RCC 7860 (cell line): Measurements from ENCODE around the gene SCRT2.
"Not testable (repeated sequence)": the region's sequence is repeated elsewhere in the genome, so short reads cannot be mapped to it uniquely, and the experiment has no call there.

Source experiments
- DNase-seq: peaks from one replicate; pipeline ENCODE4 v3.0.0-alpha.2; 2015; ENCODE audit warnings: low spot score
- FAIRE-seq: peaks from 2 replicates; lab custom pipeline; 2012; peaks lifted over from hg19 to GRCh38; lab: Jason Lieb, UNC

SCRT2 gene

DNA sequence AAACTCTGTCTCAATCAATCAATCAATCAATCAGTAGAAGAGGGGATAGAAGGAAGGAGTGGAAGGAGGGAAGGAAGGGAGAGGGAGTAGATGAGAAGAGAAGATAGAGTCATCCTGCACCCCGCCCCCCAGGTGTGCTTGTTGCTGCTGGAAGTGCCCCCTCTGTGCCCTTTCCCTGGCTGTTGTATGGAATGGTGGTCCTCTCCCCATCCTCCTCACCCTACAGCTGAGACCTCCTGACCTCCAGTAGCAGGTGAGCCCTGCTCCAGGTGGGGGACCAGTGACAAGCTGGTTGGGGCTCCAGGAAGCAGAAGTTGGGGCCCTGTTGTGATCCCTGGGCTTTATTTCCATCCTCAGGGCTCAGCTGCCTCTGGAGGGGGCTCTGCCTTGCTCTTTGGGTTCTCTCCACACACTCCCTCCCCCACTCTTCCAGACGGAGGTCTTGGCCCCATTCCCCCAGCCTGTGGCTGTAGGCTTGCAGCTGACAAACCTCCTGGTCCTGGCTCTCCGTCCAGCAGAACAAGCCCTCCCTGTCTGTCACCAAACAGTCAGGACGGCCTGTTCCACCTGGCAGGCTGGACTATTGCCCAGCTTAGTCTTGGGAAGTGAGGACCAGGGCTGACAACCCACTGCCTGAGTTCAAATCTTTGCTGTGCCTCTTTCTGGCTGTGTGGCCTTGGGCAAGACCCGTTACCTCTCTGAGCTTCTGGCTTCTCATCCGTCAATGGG is 26.0 kb upstream of the SCRT2 start:
- DNase-seq (no peak), FAIRE-seq (no peak)

DNA sequence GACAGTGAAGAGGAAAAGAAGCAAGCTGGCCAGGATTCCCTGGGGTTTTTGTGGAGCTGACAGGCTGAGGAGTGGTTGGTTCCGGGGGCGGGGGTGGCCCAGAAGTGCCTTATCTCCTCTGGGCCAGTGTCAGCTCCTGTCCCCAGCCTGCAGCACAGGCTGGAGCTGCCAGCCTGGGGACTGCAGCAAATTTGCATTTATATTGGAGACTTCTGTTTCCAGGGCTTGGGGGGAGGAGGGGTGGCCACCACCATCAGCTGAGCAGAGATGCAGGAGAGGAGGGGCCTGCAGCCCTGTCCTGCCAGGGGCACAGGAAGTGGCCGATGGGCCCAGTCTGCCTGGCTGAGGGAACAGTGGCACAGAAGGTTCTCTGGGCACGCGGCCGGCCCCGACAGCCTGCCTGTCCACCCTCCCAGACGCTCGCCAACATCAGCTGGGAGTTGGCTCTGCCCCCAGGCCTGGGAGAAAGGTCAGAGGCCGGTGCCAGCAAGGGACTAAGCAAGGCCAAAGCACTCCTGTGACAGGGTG is 24.3 kb upstream of the SCRT2 start:
- FAIRE-seq (no peak), DNase-seq (no peak)

DNA sequence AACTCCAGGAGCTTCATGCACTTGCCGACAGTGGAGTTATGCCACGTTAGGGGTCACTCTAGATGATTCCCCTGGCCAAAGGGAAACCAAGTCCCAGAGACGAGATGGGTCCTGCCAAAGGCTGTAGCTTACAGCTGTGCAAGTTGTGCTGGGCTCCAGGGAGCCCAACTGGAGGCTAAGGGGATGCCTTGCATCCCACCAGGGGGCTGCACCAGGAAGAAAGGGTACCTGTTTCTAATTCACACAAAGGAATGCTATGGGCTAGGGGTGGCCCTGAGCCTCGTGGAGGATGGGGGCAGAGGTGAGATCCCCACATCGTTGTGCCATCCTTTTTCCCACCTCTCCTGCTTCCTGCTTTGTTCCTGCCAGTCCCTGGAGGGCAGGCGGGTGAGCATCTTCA is 23.7 kb upstream of the SCRT2 start:
- DNase-seq: no peak

DNA sequence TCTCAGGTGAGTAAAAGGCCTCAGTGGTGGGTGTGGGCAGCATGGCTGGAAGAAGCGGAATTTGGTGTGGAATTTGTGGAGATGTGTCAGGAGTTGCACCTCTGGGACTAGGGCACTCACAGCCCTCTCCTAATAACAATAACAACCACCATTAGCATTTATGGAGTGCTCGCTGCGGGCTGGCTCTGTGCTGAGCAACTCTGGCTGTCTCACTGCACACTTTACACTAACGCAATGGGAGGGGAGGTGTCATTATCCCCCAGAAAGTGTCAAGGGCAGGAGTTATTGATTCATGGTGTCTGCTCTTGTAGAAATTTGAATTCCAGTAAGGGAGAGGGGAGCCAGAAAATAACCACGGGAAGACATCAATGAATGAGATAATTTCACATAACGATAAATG is 22.7 kb upstream of the SCRT2 start:
- DNase-seq: no peak
- FAIRE-seq: no peak

More for the DNA sequence above, 23.7 kb upstream of the SCRT2 start:
- FAIRE-seq: no peak

DNA sequence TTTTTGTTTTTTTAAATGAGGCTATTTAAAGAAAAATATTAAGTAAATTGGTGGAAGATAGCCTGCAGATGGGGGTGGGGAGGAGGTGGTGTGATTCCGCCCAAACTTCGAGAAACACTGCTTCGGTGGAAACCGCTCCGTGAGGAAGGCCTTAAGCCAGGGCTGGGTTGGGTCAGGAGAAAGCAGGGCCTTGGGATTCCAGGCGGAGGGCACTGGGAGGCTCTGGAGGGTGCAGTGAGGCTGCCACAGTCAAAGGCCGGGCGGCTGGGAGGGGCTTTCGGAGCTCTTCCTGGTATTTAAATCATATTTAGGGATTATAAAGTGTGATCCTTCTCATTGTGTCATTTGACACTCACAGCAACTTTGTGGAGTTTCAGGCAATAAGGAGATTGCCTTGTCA is 22.2 kb upstream of the SCRT2 start:
- DNase-seq (no peak), FAIRE-seq (no peak)

DNA sequence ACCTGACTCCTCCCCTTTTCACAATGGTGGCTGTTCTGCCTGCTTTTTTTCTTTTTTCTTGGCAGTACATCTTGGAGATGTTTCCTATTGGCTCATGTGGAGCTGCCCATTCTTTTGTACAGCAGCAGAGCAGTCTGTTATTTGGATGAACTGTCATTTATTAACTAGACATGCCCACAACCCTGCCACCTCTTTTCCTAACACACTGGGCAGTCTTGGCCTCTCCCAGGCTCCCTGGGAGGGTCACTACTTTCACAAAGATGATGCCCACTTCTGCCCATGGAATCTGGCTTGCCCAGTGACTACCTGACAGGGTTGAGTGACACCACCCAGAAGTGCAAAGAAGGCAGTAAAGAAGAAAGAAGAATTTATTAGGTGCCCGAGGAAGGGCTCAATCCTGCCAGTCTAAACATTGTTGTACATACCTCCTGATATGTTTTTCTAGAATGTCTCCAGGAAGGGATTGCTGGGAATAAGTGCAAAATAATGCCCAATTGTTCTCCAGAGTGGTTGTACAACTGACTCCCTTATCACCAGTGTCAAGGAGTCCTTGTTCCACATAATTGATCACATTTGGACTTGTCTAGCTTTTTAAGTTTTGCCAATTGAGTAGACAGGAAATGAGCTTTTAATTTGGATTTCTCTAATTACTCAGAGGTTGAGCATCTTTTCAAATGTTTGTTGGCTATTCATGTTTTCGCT is 19.7 kb upstream of the SCRT2 start:
- FAIRE-seq: no peak

DNA sequence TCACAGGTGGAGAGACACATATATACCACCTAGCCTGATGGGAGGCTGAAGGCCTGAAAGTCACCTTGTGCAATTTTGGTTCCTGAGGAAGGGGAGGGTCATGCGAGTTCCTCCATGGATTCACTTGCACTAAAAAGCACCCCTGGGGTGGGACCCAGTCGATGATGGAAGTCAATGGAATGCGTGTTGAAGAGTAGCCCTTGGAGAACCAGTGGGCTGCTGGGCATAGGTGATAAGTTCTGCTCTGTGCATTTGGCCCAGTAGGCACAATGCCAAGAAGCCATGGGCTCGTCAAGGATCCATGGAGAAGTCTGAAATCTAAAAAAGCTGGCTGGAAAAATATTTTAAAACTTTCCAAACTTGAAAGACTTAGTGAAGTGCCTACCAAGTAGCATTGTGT is 18.9 kb upstream of the SCRT2 start:
- no peak for DNase-seq
- FAIRE-seq: no peak

More for the DNA sequence above, 19.7 kb upstream of the SCRT2 start:
- DNase-seq: no peak

DNA sequence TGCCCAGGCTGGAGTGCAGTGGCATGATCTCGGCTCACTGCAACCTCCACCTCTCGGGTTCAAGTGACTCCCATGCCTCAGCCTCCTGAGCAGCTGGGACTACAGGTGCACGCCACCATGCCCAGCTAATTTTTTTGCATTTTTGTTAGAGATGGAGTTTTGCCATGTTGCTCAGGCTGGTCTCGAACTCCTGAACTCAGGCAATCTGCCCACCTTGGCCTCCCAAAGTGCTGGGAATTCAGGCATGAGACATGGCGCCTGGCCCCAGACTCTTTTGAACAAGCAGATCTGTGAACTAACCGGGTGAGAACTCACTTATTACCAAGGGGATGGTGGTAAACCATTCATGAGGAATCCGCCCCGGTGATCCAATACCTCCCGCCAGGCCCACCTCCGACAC is 18.2 kb upstream of the SCRT2 start:
- not testable (repeated sequence) for FAIRE-seq, DNase-seq

DNA sequence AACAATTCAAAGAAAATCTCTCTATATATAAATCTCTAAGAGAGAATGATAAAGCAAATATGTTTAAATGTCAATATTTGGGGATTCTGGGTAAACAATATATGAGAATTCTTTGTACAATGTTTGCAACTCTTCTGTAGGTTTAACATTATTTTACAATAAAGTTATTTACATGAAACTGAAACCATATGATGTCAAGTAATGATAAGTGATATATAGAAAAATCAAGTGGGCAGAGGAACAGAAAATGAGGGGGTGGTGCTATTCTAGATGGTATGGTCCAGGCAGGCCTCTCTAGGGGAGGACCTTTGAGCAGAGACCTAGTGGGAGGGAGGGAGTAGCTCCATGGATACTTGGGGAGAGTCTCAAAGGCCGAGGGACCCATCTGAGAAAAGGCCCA is 16.4 kb upstream of the SCRT2 start:
- FAIRE-seq: no peak
- no peak for DNase-seq

DNA sequence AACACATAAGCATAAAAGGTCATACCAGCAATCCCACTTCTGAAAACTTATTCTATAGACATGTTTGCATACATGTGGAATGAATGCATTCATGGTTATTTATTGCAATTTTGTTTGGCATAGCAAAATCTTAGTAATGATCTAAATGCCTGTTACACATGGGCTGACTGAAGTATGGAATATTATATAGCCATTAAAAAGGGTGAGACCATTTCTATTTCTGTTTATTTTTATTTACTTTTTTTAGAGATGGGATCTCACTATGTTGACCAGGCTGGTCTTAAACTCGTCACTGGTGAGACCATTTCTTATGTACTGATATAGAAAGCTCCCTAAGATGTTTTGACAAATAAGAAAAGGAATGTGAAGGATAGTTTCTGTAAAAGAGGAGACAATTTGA is 14.3 kb upstream of the SCRT2 start:
- no peak for DNase-seq
- FAIRE-seq: no peak

DNA sequence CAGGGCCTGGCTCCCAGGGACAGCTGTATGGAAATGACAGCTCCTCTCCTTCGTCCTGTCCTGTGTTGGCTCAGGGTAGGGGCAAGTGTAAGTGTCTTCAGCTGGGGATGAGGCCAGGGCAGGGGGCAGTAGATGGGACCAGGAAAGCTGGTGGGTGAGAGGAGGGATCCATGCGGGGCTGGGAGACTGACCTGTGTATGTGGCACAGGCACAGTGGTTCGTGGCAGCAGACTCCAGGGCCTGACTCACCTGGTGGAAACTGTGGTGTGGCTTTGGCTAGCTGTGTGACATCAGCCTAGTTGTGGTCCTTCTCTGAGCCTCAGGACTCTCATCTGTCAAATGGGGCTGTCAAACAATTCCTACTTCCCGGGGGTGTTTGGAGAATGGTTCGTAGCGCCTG is 13.7 kb upstream of the SCRT2 start:
- FAIRE-seq (no peak), DNase-seq (no peak)

DNA sequence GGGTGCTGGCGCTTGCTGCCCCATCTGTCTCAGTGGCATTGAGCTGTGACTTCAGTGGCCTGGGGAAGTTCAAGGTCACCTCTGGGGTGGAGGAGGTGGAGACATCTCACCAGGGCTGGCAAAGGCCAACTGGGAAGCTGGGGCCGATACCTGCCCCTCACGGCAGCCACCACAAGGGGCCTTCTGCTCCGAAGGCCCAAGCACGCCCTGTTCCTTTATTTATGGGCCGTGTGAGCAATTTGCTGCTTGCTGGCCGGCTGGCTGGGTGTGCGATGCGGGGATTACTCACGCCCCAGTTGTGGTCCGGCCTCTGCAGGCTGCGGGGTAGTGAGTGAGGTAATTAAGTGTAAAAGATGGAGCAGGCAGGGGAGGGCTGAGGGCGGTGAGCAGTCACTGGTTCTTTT is 13.2 kb upstream of the SCRT2 start:
- FAIRE-seq (no peak), DNase-seq (peak; percentile 8)

DNA sequence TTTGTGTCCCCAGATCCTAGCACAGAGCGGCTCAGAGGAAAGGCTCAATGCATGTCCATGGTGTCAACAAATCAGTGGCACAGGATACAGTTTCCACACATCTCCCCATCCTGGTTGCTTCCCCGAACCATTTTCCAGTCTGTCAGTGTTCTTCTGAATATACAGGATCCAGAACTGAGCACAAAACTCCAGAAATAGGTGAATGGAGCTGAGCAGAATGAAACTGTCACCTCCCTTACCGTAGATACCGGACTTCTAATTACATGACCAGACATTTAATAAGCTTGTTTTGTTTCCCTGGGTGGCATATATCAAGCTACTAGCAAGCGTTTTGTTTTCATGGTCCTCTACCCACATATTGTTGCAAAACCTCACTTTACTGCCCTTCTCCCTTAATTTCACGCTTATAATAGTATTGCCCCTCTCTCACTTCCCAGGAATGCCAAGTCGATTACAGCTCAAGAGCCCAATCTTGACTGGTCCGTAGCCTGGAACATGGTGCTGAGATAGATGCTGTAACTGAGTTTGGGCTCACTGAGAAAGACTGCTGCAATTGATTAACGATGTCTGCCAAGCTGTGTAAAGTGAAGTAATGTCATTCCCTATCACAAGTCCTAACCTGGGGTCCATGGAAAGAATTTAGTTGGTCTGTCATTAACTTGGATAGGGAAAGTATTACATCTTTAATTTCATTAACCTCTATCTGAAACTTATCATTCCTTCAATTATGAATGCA is 12.0 kb upstream of the SCRT2 start:
- FAIRE-seq (no peak), DNase-seq (no peak)

DNA sequence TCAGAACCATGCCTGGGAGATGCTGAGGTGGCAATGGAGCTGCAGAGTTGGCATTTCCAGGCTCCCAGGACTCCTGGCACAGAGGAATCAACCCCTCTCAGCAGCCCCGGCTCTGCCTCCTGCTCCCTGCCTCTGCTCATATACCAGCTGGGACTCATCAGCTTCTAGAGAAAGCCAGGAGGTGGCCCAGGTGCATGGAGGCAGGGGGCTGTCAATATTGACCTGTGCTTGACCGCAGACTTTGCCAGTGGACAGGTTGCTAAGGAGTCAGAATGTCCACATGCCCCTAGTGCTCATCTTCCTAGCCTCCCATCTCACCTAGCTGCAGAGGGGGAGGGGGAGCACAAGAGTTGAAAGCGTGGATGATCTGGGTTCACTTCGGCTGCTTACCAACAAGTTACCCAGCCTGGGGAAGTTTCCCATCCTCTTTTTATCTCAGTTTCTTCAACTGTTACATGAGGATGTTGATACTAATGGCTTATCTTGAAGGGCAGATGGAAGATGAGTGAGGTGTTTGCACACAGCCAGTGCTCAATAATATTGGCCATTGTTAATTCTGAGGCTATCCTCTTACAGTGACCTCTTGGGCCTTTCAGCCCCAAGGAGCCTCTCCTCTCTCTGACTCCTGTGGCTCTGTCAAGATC is 9.2 kb upstream of the SCRT2 start:
- no peak for DNase-seq
- FAIRE-seq: no peak

DNA sequence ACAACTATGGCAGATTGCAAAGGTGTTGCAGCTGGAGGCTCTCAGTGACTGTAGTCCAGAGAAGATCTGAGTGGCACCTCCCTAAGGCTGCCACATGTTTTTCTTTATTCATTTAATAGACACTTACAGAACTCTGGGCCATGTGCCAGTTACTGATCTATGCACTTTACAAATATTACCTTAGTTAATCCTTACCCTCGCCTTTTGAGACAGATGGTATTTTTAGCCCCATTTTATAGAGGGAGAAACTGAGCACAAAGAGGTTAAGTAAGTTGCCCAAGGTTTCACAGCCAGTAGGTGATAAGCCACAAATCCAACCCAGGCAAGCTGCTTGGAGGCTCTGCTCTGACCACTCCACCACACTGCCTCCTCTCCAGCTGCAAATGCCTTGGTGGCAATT is 6.5 kb upstream of the SCRT2 start:
- no peak for DNase-seq
- no peak for FAIRE-seq

DNA sequence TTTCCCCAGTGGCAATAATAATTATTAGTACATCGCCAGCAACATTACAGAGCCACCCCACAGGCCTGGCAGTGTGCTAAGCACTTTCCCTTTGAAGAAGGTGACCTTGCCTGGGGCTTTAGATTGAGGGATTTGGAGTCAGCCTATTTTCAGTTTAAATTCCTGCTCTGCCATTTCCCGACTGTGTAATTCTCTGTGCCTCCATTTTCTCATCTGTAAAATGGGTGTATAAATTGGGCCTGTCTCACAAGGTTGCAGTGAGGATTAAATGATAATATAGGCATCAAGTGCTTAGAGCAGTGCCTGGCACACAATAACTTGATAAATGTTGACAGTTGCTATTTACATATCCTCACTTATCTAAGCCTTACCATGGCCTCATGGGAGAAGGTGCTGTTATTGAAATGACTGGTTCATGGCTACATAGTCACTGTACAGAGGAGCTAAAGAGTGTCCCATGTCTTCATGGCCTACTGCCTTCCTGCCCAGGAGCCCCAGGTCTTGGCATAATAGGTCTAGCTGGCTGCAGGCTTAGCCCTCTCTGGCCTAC is 5.1 kb upstream of the SCRT2 start:
- FAIRE-seq (no peak), DNase-seq (no peak)

DNA sequence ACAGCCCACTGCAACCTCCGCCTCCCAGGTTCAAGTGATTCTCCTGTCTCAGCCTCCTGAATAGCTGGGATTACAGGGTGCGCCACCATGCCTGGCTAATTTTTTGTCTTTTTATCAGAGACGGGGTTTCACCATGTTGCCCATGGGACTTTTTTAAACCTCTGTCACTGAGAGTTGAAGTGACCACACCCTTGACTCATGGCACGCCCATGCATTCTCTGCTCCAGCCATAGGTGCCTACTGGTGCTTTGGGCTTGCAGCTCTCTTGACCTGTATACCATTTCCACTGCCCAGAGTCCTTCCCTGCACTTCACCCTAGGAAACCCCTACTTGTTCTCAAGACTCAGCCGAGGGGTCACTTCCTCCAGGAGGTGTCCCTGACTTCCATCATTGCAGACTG is 2.4 kb upstream of the SCRT2 start:
- DNase-seq (no peak), FAIRE-seq (no peak)

DNA sequence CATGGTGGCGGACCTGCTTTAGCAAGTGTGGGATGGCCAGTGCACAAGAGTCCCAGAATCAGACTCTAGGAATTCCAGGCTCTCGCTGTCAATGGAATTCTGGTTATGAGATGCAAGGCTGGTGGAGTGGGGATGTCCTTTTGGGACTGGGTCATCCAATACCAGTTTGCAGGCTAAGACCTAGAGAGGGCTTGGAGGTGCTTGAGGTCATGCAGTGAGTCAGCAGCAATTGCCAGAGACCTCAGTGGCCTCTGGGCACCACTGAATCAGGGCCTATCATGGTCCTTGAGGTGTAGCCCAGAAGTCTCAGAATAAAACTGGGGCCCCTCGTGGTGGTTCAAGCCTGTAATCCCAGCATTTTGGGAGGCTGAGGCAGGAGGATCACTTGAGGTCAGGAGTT is 1.4 kb upstream of the SCRT2 start:
- FAIRE-seq: no peak
- no peak for DNase-seq

DNA sequence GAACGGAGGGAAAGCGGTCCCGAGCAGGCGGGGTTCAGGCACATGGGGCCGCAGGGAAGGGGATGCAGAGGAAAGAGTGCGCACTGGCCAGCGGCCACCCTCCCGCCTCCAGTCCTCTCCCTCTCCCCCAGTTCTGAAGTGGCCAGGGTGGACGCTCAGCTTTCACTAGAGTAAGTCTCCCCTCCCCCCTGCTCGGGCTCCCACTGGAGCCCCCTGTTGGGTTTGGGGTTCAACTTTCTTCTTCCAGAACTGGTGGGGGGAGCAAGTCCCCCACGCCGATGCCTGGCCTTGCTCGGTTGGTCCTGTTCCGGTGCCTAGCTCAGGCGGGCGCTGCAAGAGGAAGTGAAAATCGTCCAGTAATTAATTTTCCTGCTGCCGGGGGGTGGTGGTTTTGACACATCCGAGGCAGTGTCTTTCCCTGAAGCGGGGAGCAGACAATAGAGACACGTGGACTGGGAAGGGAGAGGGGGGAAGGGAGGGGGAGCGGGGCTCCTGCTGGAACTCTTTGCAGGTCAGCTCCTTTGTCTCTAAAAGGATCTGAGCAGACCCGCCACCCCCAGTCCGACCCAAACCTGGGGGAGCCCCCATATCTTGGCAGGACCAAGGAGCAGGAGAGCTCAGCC is 824 bp upstream of the SCRT2 start:
- FAIRE-seq (no peak), DNase-seq (no peak)

DNA sequence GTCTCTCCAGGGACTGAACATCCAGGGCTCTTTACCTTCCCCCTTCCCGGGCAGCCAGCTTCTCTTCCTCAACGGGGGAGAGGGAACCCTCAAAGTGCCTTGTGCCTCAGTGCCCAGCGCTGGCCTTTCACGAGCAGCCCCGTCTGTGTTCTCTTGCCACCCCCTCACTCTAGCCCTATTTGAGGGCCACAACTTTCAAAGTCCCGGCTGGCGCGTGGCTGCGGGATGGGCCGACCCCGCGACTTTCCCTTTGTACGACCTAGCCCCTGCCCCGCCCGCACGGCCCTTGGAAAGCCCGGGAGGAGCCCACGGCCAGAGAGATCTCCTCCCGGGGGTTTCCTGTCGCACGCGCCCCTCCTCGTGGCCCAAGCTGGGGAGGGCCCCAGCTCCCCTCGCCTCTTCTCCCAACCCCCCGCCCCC is 559 bp downstream of the SCRT2 start:
- FAIRE-seq: no peak

More for the DNA sequence above, 559 bp downstream of the SCRT2 start:
- DNase-seq: no peak
